HuH-7 (cell line): Measurements from ENCODE around the gene P4HA2.

Source experiments
- DNase-seq: peaks from one replicate; pipeline ENCODE4 v3.0.0; 2011; ENCODE audit warnings: low spot score

Gene P4HA2

DNA sequence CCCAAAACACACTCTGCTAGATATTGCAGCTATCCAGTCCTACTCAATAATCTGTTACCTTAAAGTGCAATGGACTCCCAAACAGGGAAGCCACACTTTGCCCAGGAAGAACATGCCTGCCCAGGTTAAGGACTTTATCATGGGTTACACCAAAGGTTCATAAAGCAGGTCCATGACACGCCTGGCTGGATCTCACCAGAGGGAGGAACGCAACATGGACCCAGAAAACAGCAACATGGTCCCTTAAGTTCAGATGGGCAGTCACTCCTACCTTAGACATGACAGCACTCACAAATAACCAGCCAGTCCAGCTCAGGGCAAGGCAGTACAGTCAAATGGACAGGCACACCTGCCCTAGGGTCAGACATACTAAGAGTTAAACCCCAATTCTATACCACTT lies 3.8 kb downstream of the P4HA2 start:
- DNase-seq, result no peak

DNA sequence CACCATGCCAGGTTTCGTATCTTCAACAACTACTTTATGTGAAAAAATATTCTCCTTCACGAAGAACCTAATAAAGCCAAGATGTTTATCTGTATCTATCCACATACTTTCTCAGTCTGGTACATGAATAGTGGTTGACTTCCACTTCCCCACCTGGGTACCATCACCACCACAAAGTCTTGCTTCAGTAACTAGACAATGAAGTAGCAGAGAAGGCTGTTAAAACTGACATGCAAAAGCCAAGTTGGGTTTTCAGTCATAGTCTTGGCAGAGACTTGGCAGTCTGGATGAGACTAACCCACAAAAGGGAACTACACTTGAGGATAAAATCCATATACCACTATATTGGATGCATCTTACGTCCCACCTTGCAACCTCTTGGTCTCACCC lies 5.0 kb downstream of the P4HA2 start:
- no peak for DNase-seq

DNA sequence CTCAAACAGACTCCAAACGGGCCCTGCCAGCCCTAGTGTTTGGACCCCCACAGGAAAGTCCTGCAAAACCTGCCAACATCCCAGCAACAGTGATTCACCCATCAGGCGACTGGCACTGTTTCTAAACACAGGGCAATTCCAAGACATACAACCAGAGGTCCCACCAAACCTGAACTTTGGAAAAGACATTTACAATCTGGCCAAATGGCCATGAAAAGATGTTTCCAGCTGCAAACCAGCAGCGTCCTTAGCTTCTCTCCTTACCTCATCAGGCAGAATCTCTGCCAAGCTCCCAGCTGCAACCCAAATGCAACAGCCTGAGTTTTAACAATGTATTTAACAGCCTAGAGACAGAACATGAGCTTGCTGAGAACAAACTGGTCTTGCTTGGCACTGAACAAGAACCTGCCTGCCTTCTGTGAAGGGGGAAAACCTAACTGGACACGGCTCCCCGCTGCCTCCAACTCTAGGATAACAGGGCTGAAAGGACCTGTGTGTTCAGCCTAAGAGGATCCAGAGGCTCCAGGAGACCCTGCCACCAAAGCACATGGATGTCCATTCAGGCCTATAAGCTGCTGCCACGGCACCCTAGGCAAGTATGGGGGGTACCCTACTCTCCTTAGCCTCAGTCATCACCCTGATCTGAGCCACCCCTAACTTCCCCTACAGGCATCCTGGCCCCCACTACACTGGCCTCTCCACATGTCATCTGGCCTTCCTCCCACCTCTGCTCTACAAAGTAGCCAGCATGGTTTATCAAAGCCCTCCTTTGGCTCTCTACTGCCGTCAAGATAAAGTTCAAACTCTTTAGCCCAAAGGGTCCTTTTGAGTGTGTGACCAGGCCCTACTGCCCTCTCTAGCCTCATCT lies 5.6 kb downstream of the P4HA2 start:
- no peak for DNase-seq

DNA sequence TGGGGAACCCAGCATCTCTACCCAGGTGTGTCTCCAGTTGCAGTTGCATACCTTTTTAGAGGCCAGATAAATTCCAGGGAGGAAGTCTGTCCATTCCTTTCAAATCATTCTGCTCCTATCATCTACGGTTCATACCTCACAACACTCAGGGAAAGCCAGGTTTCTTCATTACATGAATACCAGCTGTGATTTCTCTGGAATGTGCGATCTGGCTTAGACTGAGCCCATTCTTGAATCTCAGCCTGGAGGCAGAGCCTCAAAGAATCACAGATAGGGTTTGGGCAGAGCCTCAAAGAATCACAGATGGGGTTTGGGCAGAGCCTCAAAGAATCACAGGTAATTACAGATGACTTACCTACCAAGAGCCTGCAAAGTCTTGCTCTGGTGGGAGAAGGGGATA lies 7.2 kb downstream of the P4HA2 start:
- DNase-seq, result no peak

DNA sequence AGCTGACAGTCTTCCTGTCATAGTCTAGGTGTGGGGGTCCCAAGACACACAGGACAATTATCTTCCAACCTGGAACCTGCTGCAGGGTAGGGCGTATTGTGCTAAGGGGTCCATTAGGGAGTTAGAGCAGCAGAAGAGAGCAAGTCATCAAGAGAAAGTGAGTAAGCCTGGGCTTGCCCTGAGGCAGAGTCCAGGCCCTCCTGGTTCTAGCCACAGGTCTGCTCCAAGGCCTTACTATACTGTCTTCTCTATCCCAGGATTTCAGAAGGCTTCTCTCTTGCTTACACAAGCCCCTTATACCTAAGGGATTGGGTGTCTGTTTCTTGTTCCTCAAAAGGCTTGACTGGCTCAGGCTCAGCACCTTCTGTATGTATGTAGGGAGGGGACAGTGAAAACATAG lies 7.7 kb downstream of the P4HA2 start:
- DNase-seq, result no peak

DNA sequence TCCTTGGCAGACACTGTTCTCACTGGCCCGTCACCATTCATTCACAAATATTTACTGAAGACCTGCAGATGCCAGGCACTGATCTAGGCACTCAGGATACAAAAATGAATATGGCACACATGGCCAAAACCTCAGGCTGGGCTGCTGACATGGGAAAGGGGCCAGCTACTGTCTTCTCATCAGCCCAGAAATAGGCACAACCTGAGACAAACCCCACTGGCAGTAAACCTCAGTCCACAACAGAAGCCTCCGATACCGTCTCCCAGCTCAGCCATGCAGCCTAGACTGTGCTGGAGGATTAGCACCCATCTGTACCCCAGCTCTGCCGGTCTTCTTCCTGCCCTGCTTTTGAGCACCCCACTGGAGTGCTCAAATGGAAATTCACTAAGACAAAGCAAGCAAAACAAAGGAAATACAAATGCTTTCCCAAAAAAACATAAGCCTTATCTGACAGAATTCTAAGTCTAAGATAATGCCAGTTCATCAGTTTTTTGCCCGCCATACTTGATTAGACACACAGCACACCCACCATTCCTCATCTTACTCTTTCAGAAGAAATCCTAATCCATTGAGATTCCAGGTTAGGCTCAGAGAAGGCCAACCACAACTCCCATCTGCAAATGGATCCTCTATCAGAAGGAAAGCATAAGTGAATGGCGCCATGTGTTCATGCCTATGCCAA lies 8.2 kb downstream of the P4HA2 start:
- DNase-seq, result no peak

DNA sequence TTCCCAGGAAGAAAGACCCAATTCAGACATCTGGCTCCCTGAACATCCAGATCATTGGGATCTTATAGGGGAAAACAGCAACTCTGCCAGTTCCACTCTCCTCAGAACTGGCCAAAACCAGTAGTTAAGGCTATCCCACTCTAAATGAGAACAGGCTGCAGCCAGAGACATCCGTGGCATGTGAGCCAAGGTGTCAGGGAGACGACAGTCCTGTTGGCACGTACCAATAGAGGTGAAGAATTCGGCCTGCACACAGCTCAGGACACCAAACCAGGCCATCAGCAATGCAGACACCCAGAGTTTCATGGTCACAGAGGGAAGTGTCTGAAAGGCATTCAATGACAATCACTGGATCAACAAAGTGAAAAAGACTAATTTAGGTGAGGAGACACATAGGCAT lies 9.3 kb downstream of the P4HA2 start:
- no peak for DNase-seq

DNA sequence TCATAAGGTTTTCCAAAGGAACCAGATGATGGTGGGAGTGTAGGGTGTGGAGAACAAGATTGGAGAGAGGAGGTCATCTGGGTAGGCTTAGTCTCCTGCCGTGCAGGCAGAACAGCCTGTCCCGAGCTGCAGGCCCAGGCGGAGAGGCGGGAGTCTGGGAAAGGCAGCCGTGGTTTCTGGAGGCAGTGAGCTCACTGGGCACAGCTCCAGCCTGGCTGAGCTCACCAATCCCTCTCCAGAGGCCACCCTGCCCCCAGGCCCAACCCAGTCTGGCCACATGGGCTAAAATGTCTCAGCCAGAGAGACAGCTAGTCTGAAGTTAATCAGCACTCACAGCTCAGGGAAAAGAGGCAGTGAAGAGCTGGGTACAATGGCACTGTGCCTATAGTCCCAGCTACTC lies 12.3 kb downstream of the P4HA2 start:
- no peak for DNase-seq

DNA sequence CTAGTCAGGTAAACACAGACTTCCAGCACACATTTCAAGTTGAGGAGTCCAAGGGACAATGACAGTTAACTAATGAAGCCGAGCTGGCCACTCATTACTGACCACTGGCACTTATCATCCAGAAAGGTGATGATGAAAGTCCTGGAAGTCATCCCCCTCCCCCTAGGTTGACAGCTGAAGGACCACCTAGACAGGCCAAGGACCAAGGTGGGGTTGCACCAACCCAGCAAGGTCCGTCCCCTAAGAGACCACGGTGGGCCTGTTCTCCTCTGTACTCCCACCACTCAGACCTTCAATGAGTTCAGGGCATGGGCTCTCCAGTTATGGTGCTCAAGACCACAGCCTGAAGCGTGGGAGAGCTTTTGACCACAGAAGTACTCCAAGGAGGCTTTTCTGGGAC lies 13.2 kb downstream of the P4HA2 start:
- DNase-seq, result no peak

DNA sequence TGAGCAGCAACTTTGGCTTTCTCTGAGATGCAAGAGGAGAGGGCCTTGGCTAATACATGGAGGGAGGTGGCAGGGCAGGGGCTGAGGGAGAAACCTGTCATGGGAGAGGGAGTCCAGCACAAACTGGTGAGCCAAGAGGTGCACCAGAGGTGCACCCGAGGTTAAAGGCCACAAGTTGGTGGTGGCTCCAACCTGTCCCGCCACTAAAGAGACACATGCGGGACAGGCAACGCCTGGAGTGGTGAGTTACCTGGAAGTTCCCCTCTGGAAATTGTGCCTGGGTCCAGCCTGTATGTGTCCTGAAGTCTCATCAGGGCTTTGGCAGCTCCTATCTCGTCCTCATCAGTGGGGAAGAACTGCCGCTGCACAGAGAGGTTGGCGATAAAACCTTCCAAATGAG lies 14.0 kb downstream of the P4HA2 start:
- no peak for DNase-seq

DNA sequence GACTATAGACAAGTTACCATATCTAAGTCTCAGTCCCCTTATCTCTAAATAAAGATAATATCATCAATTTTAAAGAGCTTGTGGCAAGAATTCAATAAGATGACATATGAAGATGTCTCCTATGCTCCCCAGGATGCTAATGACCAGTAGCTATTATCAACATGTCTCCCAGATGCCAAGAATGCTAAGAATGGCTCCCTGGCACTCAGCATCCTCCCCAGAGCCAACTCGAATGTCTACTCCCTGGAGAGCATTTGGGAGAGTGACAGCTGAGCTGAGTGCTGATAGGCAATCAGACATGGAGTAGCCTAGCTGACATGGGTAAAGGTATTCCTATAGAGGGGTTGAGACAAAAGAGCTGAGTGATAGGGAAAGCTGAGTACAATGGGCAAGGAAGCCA lies 15.9 kb downstream of the P4HA2 start:
- no peak for DNase-seq

DNA sequence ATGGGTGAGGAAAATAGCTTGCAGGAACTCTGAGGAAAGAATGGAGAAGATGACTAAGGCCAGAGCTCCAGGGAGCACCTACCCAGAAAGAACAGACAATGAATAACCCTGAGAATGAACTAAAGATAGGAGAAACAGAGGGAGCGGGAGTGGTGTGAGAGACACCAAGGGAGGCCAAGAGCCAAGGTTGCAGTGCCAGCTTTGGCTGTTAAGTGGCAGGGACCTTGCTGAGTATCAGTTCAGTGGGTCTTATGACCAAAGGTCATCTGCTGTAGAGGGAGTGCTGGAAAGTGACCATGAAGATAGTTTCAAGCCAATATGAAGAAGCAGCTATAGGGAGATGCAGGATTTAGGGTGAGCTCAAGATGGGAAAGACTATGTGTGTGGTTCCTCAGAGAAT lies 16.7 kb downstream of the P4HA2 start:
- DNase-seq, result no peak

DNA sequence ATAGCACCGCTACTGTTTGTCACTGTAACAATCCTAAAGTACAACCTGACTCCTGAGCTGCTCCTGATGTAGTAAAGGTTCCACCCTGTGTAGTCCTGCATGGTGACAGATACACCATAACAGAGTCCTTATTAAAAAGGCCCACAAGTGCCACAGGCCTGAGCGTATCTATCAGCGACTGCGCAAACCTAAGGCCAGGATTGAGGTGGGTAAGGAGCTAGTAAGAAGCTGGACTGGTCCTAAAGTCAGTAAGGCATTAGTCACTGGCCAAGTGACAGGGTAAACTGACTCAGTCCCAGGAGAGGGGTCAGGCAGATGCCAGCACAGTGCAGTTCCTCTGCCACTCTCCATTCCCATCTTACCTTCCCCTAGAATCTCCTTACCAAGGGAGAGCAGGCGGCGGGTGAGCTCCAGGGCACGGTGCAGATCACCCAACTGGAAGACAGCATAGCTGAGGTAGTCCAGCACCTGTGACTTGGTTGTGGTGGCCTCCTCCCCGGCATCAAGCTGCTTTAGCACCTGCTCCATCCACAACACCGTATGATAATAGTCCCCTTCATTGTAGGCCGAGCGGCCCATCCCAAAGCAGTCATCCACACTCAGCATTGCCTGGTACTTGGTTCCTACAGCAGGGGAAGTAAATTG lies 17.6 kb downstream of the P4HA2 start:
- DNase-seq, result no peak

DNA sequence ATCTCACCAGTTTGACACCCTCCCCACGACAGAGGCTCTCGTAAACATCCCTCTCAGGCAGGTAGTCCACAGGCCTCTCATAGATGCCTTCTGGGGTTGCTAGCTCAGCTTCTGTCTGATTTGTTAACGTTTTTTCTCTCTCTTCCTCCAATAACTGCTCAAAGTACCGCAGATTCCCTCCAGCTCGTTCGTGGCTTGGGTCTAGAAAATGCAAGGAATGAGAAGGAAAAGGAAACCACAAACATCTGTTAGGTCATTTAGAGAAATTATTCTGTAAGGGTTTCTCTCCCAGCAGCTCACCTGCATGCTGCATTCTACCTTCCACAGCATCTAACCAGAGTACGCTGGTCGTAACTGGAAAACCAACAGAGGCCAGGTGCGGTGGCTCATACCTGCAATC lies 18.5 kb downstream of the P4HA2 start:
- DNase-seq, result no peak

DNA sequence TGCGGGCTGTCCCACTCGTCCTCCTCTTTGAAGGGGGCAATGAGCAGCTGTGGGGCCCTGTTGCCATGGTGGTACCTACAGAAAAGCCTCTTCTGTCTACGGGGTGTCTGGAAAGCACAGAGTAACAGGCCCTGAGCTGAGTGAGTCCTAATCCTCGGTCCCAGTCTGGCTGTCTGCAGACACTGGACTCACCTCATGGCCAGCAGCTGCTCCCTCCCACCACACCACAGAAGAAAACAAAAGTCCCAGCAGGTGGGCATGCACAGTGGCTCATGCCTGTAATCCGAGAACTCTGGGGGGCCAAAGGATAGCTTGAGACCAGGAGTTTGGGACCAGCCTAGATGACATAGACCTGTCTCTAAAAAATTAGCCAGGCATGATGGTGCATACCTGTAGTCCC lies 19.9 kb downstream of the P4HA2 start:
- DNase-seq, result no peak

DNA sequence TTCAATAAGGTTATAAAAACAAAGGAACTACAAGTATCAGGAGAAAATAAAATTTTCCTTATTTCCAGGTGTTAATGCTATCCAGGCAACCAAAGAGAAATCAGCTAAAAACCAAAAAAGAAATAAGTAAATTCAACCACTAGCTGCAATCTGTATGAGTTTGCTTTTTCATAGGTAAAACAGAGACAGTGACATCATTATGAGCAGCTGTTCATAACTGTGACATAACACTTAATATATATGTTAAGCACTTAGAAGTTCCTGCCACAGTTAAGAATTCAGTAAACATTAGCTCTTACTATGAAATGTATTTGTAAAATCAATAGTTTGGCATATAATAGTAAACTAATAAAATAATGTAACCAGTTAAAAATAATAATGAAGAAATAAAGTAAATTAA lies 20.9 kb downstream of the P4HA2 start:
- DNase-seq, result no peak

DNA sequence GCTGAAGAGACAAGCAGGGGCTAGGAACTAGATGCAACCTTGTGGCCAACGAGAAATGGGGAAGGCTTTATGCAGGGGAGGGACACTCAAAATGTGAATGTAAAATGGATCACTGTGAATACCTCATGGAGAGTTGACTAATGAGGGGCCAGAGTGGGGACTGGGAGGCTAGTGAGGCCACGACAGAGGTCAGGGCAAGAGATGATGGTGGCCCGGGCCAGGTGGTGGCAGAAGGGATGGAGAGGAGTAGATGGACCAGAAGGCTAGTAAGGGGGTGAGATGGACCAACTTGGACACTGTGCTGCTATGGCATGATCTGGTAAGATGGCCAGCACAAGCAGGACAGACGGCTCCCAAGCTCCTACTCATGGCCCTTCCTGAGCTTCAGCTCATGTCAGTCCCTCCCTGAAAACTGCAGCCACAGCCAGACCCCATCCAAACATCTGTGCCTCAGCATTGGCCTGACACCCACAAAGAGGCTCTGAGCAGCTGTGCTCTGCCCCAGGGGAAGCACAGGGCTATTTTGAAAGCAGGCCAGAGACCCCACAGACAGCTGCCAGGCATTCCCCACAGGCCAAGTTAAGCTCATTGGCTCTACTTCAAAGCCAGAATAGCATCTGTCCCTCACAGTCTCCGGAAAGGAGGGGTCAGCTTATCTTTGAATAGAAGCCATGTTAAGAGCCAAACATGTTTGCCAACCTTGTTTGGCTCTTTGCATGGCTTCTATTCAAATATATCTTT lies 22.1 kb downstream of the P4HA2 start:
- no peak for DNase-seq

DNA sequence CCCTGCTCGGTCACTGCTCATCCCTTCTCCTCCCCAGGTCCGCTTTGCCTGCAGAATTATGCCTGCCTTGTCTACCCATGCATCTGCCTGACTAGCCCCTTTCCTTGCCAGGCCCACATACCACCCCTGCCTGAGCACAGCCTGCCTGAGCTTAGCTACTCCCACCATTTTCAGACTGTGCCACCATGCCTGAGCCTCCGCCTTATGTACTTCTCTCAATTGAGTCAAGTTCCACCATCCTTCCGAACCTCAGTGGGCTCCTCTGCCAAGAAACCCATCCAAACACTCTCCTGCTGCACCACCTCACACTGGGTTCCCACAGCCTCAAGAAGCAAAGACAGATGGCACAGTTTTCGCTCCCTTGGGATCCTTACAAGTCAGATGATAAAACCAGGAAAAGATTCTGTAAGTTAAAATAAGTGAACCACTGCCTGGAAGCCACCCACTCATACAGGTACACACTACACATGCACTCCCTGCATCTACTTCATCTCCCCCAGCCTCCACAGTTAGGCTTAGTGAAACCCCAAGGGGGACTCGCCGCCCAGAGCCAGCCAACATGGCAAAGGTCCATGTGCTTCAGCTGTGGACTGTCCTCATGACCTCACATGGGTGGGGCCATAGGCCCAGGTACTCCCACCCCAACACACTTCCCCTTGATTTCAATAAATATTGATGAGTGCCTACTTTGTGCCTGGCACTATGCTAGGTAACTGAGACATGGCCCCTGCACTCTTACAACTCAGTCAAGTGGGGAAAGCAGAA lies 23.1 kb downstream of the P4HA2 start:
- no peak for DNase-seq

DNA sequence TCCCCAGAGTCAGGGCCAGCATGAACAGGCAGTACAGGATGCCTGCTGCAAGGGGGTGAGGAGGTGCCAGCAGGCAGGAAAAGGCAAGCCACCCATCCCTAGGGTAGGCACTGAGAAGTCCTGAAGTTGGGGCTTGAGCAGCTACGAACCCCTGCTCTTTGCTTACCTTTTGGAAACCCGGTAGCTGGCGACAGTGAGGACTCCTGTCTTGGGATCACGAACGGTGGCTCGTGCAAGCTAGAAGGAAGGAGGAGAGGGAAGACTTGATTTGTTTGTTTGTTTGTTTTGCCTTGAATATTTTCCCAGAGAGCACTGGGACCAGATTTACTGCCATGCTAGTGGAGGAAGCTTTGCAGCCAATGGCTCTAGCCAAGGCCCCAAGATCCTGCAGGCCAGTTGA lies 23.7 kb downstream of the P4HA2 start:
- no peak for DNase-seq

DNA sequence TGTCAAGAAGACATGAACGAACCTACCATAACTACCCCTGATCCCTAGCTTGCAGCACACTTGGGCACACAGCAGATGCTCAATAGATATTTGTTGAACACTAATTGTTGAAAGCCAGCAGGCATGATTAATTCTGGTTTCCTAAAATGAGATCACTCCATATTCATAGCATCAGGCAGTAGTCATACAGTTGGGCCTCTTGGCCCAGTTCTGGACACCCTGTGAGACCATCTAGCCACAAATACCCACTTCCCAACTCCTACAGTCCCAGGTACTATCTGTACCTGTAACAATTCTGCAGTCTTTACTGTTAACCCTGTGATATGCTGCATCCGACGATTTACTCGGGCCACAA lies 24.2 kb downstream of the P4HA2 start:
- DNase-seq, result no peak

DNA sequence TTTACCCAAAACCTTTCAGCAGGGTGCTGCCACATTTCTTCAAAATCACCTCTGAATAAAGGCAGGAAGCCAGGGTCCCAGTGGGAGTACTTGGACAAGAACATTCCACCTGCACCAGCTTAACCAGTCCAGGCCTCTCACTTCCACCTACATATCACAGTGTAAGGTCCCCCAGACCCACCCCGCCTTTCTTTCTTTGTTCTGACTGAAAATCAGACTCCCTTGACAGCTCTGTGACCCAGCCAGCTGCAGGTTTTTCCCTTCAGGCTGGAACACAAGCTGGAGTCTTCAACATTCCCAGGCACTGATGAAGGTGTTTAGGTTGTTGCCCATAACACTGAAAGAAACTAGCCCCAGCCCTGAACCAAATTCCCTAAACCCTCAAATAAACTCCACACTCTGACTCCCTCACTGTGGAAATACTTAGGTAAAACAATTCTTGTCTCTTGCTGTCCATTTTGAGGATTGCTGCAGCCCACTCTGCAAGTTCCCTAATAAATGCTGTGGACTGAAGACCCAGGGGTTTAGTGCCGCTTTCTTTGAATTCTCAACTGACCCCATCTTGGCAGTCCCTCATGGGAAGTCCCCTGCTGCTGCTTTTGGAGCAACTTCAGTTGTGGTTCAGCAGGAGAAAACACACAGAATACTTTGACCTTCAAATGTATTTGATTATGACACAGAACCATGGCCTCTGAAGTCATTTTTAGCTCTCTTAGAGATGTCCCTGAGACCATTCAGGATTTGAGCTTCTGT lies 24.8 kb downstream of the P4HA2 start:
- no peak for DNase-seq
